Right lung (tissue), 5 donors: ENCODE results near the gene SLC24A1. TPM values are rescaled to one million over a fixed set of nuclear protein-coding genes. Genes with fewer than 3 reads are reported as not detected.
A peak's percentile ranks its signal among the peaks of the same experiment; 100 is the strongest.
"Not testable (repeated sequence)": the region's sequence is repeated elsewhere in the genome, so short reads cannot be mapped to it uniquely, and the experiment has no call there.

Source experiments
- DNase-seq, 2 donors: peaks; one replicate each; pipeline ENCODE4 v3.0.0-alpha.2; 2013
- polyA plus RNA-seq, 5 donors: library from polyadenylated mRNA; unstranded; fragments of 120-200 nt; gene quantifications; one replicate each; pipeline versions ENCODE4 v1.2.1 to v1.2.3, GENCODE V29; 2013; ENCODE audit warnings: inconsistent platforms in 1 of 5, low replicate concordance in 1 of 5; ENCODE audit not compliant: insufficient read length in 5 of 5, insufficient read depth in 1 of 5

Gene SLC24A1
- polyA plus RNA-seq, 5 donors: 19.5 to 29.7 (median 27.4) TPM

- DNase-seq: not testable (repeated sequence)
These were observed 5.9 kb upstream of the SLC24A1 start for GRCh38 chr15:65615887-65616286.

- no peak for DNase-seq
These were observed 3.1 kb upstream of the SLC24A1 start for GRCh38 chr15:65618560-65619109.

- DNase-seq: peak; percentile 29 to 42
These were observed 2.0 kb upstream of the SLC24A1 start for GRCh38 chr15:65619626-65620290.

- DNase-seq: no peak
These were observed 905 bp upstream of the SLC24A1 start for GRCh38 chr15:65620833-65621232.

- DNase-seq: no peak
These were observed 1.4 kb downstream of the SLC24A1 start for GRCh38 chr15:65623103-65623502.

GRCh38 chr15:65626856-65627255 lies 5.1 kb downstream of the SLC24A1 start:
- DNase-seq: no peak

- DNase-seq: no peak
These were observed 7.8 kb downstream of the SLC24A1 start for GRCh38 chr15:65629548-65629947.

GRCh38 chr15:65630760-65631159 lies 9.0 kb downstream of the SLC24A1 start:
- DNase-seq: no peak

GRCh38 chr15:65631503-65631902 lies 9.8 kb downstream of the SLC24A1 start:
- no peak for DNase-seq

- DNase-seq: peak; percentile 78 to 79
These were observed 11.1 kb downstream of the SLC24A1 start for GRCh38 chr15:65632780-65633375.

- no peak for DNase-seq
These were observed 12.0 kb downstream of the SLC24A1 start for GRCh38 chr15:65633752-65634151.

- DNase-seq: no peak
These were observed 12.6 kb downstream of the SLC24A1 start for GRCh38 chr15:65634356-65634755.

GRCh38 chr15:65638109-65638508 lies 16.4 kb downstream of the SLC24A1 start:
- DNase-seq: no peak

GRCh38 chr15:65638681-65639089 lies 16.9 kb downstream of the SLC24A1 start:
- DNase-seq: peak; percentile 42 to 69

GRCh38 chr15:65639509-65639908 lies 17.8 kb downstream of the SLC24A1 start:
- DNase-seq: no peak

- DNase-seq: peak; percentile 28 to 30
These were observed 20.2 kb downstream of the SLC24A1 start for GRCh38 chr15:65641768-65642475.

GRCh38 chr15:65642594-65642993 lies 20.9 kb downstream of the SLC24A1 start:
- no peak for DNase-seq

- DNase-seq: no peak
These were observed 22.5 kb downstream of the SLC24A1 start for GRCh38 chr15:65644282-65644681.

GRCh38 chr15:65645392-65645791 lies 23.7 kb downstream of the SLC24A1 start:
- no peak for DNase-seq

- DNase-seq: no peak
These were observed 24.7 kb downstream of the SLC24A1 start for GRCh38 chr15:65646486-65646885.

- no peak for DNase-seq
These were observed 28.7 kb downstream of the SLC24A1 start for GRCh38 chr15:65650312-65651041.

- no peak for DNase-seq
These were observed 29.2 kb downstream of the SLC24A1 start for GRCh38 chr15:65651042-65651322.
